Mucosa of rectum (tissue), 2 donors: Measurements from ENCODE around the gene HDDC2.

Experiments used
- H3K27ac ChIP-seq, 2 donors: one replicate each; pipeline ENCODE4 v1.7.0; 2013; ENCODE audit warnings: inconsistent platforms in 2 of 2, low read depth in 2 of 2, low read length in 2 of 2
- H3K27me3 ChIP-seq, 2 donors: one replicate each; pipeline ENCODE4 v1.7.0; 2013; ENCODE audit warnings: low read length in 2 of 2; ENCODE audit not compliant: control insufficient read depth in 2 of 2, insufficient read depth in 2 of 2
- H3K36me3 ChIP-seq, 2 donors: one replicate each; pipeline ENCODE4 v1.7.0; 2013; ENCODE audit warnings: low read length in 2 of 2; ENCODE audit not compliant: control insufficient read depth in 2 of 2, insufficient read depth in 2 of 2
- H3K4me1 ChIP-seq, 2 donors: one replicate each; pipeline ENCODE4 v1.7.0; 2013; ENCODE audit warnings: low read length in 2 of 2, mild to moderate bottlenecking in 1 of 2; ENCODE audit not compliant: control insufficient read depth in 2 of 2, insufficient read depth in 2 of 2
- H3K4me3 ChIP-seq, 2 donors: one replicate each; pipeline ENCODE4 v1.7.0; 2013; ENCODE audit warnings: low read length in 2 of 2
- H3K9ac ChIP-seq, 2 donors: one replicate each; pipeline ENCODE4 v1.7.0; 2013; ENCODE audit warnings: low read length in 2 of 2, low read depth in 1 of 2, mild to moderate bottlenecking in 1 of 2
- H3K9me3 ChIP-seq, 2 donors: one replicate each; pipeline ENCODE4 v1.7.0; 2013; ENCODE audit warnings: low read length in 2 of 2; ENCODE audit not compliant: control insufficient read depth in 2 of 2
- donor health status: healthy.
- donor health status: Normal muscosa, but diverticular disease.

The HDDC2 gene

GRCh38 chr6:125228981-125229479 is 72.7 kb downstream of the HDDC2 start:
- Histone ChIP-seq H3K4me3 (no peak overlapping the region), H3K9me3 (no peaks in the 10 kb centered on the region), H3K9ac (no peak overlapping the region), H3K27me3 (no peaks in the 10 kb centered on the region), H3K27ac (no peak overlapping the region), H3K4me1 (peaks cover 0 to 5% of the 10 kb centered on the region in 2 donors), H3K36me3 (no peaks in the 10 kb centered on the region)

DNA sequence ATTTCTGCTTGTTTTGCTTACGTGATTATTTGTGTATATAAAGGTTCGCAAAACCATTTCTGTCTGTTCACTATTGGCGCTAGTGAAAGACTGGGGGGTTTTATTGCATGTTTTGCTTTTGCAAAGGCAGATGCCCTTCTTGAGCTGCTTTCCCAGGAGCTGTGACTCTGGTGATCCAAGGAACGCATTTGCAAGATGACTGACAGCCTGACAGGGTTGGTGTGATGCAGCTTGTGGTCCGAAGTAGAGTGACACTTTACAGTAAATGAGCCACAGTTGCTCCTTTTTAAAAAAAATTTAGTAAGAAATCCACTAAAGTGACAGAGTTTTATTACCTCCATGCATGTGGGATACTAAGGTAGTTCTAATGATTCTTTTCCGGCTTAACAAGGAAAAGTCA is 74.5 kb downstream of the HDDC2 start:
- H3K27ac ChIP-seq = no peak overlapping the region
- no peaks in the 10 kb centered on the region for H3K36me3 ChIP-seq
- peaks cover 2 to 7% of the 10 kb centered on the region in 2 donors for H3K4me1 ChIP-seq
- no peaks in the 10 kb centered on the region for H3K27me3 ChIP-seq
- H3K4me3 ChIP-seq = no peak overlapping the region
- no peaks in the 10 kb centered on the region for H3K9me3 ChIP-seq
- H3K9ac ChIP-seq = no peak overlapping the region
